Left renal cortex interstitium (tissue), 4 donors: ENCODE data around the gene WWOX. TPM values are rescaled to one million over a fixed set of nuclear protein-coding genes. Genes with fewer than 3 reads are reported as not detected.

Experiments
- DNase-seq, 4 donors: peaks; one replicate each; pipeline ENCODE4 v3.0.0-alpha.2; 2013; ENCODE audit warnings: low read depth in 4 of 4, low spot score in 2 of 4, missing footprints in 1 of 4
- polyA plus RNA-seq, 4 donors: library from polyadenylated mRNA; unstranded; fragments of 120-200 nt; gene quantifications; one replicate each; pipeline ENCODE4 v1.2.1, GENCODE V29; 2013; ENCODE audit not compliant: insufficient read length in 4 of 4

WWOX gene
- polyA plus RNA-seq, 4 donors = 32.7 to 42.3 (median 37.2) TPM

DNA sequence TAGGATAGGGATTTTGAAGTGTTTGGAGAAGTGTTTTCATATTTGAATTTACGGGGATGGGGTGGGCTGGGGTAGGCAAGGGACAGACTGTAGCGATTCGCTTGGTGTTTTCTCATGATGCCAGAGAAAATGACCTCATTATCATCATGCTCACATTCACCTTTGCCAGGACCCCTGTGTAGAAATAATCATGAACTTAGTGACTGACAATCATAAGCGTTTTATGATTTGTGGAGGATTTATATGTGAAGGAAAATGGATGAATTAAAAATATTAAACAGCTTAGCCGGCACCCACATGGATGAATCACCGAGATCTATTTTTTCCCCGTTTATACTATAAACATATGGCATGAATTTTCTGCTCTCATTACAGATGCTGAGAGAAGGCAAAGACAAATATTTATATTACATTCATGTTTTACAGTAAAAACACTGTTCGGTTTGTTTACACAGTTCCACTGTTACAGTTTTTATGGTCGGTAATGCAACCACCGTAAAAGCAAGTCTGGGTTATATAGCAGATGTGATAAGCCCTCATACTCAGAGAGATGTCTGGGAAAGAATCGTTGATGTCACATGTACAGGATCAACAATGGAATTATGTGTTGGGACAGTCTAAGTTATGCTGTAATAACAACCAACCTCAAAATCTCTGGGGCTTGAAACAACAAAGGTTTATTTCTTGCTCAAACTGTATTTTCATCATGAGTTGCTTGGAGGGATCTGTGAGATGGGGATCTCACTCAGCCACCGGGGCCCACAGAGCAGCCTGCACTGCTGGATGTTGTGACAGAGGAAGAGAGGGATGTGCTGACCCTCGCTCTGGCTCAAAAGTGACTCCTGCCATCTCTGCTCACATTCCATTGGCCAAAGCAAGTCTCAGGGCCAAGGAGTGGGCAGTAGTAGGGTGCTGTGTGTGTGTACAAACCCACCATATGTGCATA lies 85.1 kb downstream of the WWOX start:
- peak in 1 of 4 donors; percentile 48 for DNase-seq

- DNase-seq = no peak
Observed at GRCh38 chr16:78189121-78189520, 89.7 kb downstream of the WWOX start.

DNA sequence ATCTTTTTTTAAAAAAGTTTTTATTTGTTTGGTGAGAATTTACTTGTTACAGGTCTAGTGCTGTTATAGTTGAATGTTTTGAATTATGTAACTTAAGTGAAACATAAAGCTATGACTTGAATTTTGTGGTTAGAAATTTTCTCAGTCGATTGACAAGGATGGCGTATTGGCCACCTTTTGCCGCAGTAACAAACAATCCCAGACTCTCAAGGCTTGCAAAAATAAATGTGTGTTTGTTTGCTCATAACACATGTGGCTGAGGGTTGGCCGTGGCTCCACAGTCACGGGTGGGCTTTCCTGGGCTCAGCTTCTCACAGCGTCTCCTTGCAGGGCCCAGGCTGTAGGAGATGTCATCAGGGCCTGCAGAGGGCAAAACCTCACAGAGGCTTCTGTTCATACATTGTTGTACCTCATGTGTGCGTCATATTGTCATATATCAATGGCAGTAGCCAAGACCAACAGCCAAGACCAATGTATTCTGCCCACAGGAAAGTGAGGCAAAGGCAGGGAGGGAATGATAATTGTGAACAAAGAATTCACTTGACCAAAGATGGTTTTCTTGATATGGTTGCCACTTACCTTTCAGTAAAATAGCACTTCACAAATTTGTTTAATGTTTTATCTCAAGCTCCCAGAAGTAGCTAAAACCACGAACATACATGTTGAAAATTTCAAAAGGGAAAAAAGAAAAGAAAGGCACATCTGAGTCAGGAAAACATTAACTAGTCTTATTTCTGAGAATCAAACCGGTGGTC lies 93.5 kb downstream of the WWOX start:
- no peak for DNase-seq

GRCh38 chr16:78194948-78195347 lies 95.5 kb downstream of the WWOX start:
- no peak for DNase-seq

- DNase-seq = no peak
Observed at GRCh38 chr16:78195797-78196196, 96.3 kb downstream of the WWOX start.

DNA sequence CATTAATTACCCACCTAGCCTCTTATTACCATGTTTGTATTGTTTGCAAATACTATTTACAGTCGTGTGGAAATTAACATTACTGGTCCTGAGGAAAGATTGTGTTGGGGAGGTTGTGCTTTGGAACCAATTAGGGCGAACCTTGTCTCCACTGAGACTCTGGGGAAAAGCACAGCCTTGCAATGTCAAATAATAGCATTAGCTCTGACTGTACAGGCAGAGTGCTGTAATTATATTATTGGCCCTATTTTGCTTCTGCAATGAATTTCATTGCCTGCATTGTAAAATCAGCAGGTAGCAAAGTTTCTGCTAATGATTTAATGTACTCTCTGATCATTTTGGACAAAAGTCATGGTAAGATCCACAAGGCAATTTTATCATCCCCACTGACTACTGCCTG lies 97.0 kb downstream of the WWOX start:
- no peak for DNase-seq

DNA sequence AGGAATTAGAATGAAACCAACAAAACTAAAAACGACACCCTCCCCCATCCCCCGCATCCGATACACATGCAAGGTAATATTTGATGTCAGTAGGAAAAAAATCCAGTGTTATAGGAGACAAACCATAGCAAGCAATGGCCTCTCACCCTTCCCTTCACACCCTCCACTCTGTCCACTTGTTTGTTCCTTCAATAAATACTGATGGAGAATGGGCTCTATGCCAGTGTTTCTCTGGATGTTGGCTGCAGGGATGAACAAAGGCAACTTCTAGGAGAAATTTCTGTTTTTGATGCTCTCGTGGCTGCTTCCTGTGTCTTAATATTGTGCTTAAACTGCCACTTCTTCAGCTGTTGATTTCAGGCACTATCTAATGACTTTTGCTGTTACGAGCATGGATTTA lies 98.8 kb downstream of the WWOX start:
- DNase-seq = no peak

DNA sequence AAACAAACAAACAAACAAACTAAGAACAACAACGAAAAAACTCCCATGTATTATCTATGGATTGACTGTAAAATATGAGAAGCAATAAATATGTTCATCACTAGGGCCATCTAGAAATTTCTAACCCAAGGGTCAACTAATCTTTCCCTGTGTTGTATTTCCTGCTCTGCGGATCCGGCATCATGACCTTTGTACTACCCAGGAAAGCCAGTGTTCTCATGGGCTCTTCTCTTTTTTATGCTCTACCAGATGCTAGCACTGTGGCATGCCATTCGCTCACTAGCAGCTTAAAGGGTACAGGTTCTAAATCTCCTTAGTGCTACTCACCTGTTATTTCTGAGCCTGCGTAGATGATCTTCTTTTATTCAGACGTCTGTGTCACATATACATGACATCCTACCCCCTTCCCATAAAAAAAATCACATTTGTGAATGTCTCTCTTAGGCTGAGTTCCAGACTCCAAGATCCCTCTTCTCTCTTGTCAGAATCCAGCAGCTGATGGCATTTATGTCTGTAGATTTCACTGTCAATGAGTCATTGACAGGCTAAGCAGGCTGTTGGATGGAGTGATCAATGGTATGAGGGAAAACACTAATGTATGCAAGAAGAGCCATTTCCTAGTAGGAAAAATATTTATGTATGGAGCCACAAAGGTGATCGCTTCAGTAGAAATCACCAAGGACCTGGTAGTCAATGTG lies 100.0 kb downstream of the WWOX start:
- no peak for DNase-seq

DNA sequence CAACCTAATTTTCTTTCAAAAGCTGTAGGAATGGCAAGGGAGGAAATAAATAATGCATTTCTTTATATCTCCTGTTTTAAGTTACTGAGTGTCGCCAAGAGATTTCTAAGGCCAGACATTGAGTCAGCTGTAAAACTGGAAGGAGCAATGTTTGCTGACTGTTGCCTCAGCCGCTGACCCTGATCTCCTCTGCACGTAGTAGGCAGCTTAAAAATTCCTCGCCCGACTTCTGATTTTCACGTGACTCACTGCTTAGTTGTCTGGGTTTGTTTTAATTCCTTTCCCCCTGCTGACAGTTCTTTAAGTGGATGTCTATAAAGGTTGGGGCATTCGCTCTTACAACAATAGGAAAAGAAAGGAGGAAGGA lies 100.6 kb downstream of the WWOX start:
- DNase-seq = no peak

GRCh38 chr16:78200623-78201096 lies 101.2 kb downstream of the WWOX start:
- no peak for DNase-seq

GRCh38 chr16:78205506-78205905 lies 106.1 kb downstream of the WWOX start:
- no peak for DNase-seq

DNA sequence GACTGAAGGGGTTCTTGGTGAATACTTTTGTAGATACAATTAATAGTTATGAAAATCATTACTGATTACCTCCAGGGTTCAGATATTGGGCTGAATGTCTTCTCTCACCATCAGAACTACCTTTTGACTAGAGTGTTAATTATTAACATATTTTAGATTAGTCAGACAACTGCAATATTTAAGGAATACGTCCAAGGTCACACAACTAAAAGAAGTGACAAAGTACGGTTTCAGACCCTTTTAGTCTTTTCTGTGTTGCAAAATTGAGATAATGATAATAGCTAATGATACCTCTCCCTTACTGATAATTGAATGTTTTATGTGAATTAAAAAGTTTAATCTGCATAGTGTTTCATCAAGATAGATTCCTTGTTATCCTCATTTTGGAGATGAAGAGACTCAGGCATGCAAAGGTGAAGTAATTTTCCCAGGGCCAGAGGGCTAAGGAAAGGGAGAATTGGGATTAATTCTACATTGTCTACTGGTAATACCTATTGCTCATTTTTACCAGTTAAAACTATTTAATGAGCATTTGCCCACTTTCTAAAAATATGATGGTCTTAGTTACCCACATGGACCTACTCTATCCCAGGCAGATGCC lies 107.3 kb downstream of the WWOX start:
- DNase-seq = no peak

DNA sequence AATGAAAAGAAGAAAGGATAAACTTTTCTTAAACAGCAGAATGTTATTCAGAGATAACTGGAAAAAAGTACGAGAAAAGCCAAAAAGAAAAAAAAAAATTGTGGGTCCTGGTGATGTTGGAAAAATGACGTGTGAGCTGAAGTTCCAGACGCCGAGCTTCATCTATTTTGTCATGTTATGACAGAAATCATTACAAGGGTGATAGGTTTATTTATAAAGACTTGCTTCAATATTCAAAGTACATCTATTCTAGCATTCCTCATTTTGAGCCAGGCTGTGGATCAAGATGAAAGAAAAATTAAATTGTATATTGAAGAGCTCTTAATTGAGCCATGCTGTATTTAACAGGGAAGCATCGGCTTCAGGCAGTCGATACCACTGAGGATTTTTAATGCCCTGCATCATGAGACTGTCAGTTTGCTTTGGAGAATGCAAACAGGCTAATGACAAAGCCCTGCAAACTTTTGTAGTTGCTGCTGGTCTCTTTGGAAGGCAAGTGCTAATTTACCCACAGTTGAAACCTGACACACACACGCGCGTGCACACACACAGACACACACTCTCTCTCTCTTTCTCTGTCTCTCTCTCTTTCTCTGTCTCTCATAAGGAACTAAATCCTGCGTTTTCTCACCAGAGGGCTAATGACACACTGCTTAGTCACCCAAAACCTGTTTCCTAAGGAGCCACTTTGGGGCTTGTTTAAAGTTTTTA lies 110.7 kb downstream of the WWOX start:
- DNase-seq = no peak

DNA sequence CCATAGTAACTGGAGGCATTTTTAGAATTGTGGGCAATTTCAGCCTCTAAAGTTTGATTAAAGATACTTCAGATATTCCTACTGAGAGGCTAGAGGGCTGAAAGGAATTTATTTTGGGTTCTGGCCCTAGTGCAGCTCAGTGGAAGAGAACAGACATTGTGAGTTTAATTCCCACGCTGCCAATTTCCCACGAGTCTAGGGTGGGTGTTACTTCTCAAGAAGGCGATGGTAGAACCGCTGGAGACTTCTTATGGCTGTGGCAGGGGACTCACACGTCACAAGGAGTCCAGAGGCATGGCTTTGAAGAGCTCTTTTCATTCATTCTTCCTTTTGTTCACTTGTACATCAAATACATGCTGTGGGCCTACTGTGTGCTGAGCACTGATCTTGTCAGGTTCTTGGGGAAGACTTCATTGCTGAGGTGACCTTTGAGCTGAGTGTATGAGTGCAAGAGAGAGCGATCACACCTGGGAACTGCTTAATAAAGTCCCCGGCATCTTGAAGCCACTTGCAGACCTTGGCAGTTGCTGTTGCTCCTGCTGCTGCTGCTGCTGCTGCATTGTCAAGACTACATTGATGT lies 111.7 kb downstream of the WWOX start:
- no peak for DNase-seq

- no peak for DNase-seq
Observed at GRCh38 chr16:78211946-78212345, 112.5 kb downstream of the WWOX start.

- DNase-seq = no peak
Observed at GRCh38 chr16:78212674-78213073, 113.2 kb downstream of the WWOX start.

- no peak for DNase-seq
Observed at GRCh38 chr16:78213751-78214150, 114.3 kb downstream of the WWOX start.

DNA sequence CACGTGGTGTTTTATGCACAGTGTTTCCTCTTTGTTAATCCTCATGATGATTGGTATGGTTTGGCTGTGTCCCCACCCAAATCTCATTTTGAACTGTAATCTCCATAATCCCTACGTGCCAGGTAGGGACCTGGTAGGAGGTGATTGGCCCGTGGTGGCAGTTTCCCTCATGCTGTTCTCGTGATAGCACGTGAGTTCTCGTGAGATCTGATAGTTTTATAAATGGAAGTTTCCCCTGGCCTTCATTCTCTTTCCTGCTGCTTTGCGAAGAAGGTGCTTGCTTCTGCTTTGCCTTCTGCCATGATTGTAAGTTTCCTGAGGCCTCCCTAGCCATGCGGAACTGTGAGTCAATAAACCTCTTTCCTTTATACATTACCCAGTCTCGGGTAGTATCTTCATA lies 115.8 kb downstream of the WWOX start:
- DNase-seq = no peak

DNA sequence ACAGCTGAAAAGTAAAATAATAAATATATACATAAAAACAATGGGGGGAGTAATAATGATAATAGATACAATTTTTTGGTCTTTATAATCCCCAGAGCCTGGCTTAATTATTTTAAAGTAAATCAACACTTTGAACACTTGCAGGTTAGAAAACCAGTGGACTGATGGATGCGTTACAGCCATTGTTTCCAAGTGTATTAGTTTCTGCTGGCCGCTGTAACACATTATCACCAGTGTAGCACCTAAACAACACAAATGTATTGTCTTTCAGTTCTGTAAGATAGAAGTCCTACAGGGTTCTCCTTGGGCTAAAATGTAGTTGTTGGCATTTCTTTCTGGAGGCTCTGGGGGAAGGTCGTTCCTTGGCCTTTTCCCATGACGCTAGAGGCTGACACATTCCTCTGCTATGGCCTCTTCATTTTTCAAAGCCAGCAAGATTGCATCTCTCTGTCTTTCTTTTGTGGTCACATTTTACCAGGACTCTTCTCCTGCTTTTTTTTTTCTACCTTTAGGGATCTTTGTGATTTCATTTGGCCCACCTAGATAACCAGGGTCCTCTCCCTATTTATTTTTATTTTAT lies 116.8 kb downstream of the WWOX start:
- no peak for DNase-seq
